Kidney (tissue), 14 donors: Measurements from ENCODE around the gene RFTN2. TPM values are rescaled to one million over a fixed set of nuclear protein-coding genes. Genes with fewer than 3 reads are reported as not detected.

ENCODE experiments used
- DNase-seq, 5 donors: peaks; one replicate each; pipeline ENCODE4 v3.0.0-alpha.2; 2013 to 2020
- FAIRE-seq: peaks from 2 replicates; lab custom pipeline; 2012; peaks lifted over from hg19 to GRCh38; lab: Jason Lieb, UNC
- H3K27ac ChIP-seq, 2 donors: one replicate each; pipeline ENCODE4 v1.7.0; 2013; ENCODE audit warnings: low read depth in 2 of 2, low read length in 2 of 2, inconsistent platforms in 1 of 2
- H3K27me3 ChIP-seq: one replicate; pipeline ENCODE4 v1.7.1; 2013; ENCODE audit warnings: low read length, inconsistent platforms; ENCODE audit not compliant: control insufficient read depth, insufficient read depth
- H3K36me3 ChIP-seq, 3 donors: one replicate each; pipeline versions ENCODE4 v1.7.0 to v1.7.1; 2013; ENCODE audit warnings: low read length in 3 of 3, control low read depth in 1 of 3, inconsistent platforms in 1 of 3; ENCODE audit not compliant: insufficient read depth in 3 of 3, control insufficient read depth in 2 of 3
- H3K4me1 ChIP-seq, 3 donors: one replicate each; pipeline versions ENCODE4 v1.7.0 to v1.7.1; 2013; ENCODE audit warnings: low read length in 3 of 3, inconsistent platforms in 1 of 3, low read depth in 1 of 3; ENCODE audit not compliant: control insufficient read depth in 2 of 3, insufficient read depth in 2 of 3
- H3K4me3 ChIP-seq, 3 donors: one replicate each; pipeline versions ENCODE4 v1.7.0 to v1.8.1; 2013; ENCODE audit warnings: low read length in 3 of 3, control low read depth in 1 of 3, inconsistent platforms in 1 of 3
- H3K9ac ChIP-seq, 3 donors: one replicate each; pipeline versions ENCODE4 v1.7.0 to v1.7.1; 2013; ENCODE audit warnings: low read length in 3 of 3, control low read depth in 1 of 3, inconsistent platforms in 1 of 3
- H3K9me3 ChIP-seq, 3 donors: one replicate each; pipeline versions ENCODE4 v1.7.0 to v1.7.1; 2013; ENCODE audit warnings: low read length in 3 of 3, control low read depth in 1 of 3, inconsistent platforms in 1 of 3; ENCODE audit not compliant: control insufficient read depth in 2 of 3, insufficient read depth in 1 of 3
- CTCF ChIP-seq: IDR thresholded peaks from 3 replicates; pipeline ENCODE4 v1.5.1; 2012; ENCODE audit warnings: mild to moderate bottlenecking, moderate library complexity, borderline replicate concordance; ENCODE audit not compliant: insufficient read depth; ENCODE audit errors: extremely low read depth
- intact Hi-C: fragments of 100-400 bp; cut with DNase I; formaldehyde crosslinking; loops from one replicate; pipeline ENCODE4 v1.11.1; 2022
- polyA plus RNA-seq: library from polyadenylated mRNA; stranded (reverse); fragments of 350-450 nt; fragmentation: Illumina TruSeq; extraction: RNeasy Lipid Tissue Mini Kit (QIAGEN cat#74804); gene quantifications from one replicate; pipeline ENCODE4 v1.2.3, GENCODE V29; 2014; ENCODE audit warnings: low read depth, low replicate concordance; ENCODE audit not compliant: insufficient read depth
- total RNA-seq: library from RNA; stranded (reverse); fragmentation: NEBNext Ultra II Directional; extraction: Animal tissue kit (Norgen Biotek cat#: 25700); gene quantifications from one replicate; pipeline ENCODE4 v1.2.1, GENCODE V29; 2021
- donor health status: control.
- donor health status: control.
- donor health status: control.
- donor health status: control.
- donor health status: control.
- donor health status: DM: yes; HTN: yes; CAD: no.
- donor health status: Normal renal cell carcinoma (clear cell type).

Gene RFTN2
- total and polyA plus RNA-seq, 2 donors from 2014 or later, result 1.4 to 4.0 TPM

- Histone ChIP-seq H3K27ac (no peak overlapping the region), H3K27me3 (no peaks in the 10 kb centered on the region), H3K4me1 (no peaks in the 10 kb centered on the region), H3K9me3 (no peaks in the 10 kb centered on the region), H3K9ac (no peak overlapping the region), H3K4me3 (no peak overlapping the region), H3K36me3 (no peaks in the 10 kb centered on the region)
- no peak for TF ChIP-seq CTCF
- DNase-seq, result no peak
- intact Hi-C loops, result no loop called here
- FAIRE-seq, result no peak
Measured at GRCh38 chr2:197614532-197614931, 60.9 kb downstream of the RFTN2 start.

- H3K4me1 ChIP-seq, result no peaks in the 10 kb centered on the region
- no peaks in the 10 kb centered on the region for H3K9me3 ChIP-seq
- TF ChIP-seq CTCF, result no peak
- FAIRE-seq (no peak), DNase-seq (peak in 2 of 5 donors; percentile 58 to 62)
- H3K27me3 ChIP-seq, result no peaks in the 10 kb centered on the region
- H3K36me3 ChIP-seq, result no peaks in the 10 kb centered on the region
- no peak overlapping the region for H3K27ac ChIP-seq
- H3K9ac ChIP-seq, result no peak overlapping the region
- intact Hi-C loops, result no loop called here
- H3K4me3 ChIP-seq, result no peak overlapping the region
Measured at GRCh38 chr2:197613509-197613987, 61.8 kb downstream of the RFTN2 start.

GRCh38 chr2:197606180-197606579, 69.2 kb downstream of the RFTN2 start:
- no peak overlapping the region for H3K4me3 ChIP-seq
- H3K27me3 ChIP-seq, result no peaks in the 10 kb centered on the region
- no peak for TF ChIP-seq CTCF
- no peaks in the 10 kb centered on the region for H3K36me3 ChIP-seq
- no peak overlapping the region for H3K9ac ChIP-seq
- FAIRE-seq, result no peak
- intact Hi-C loops, result no loop called here
- DNase-seq, result no peak
- H3K9me3 ChIP-seq, result no peaks in the 10 kb centered on the region
- H3K27ac ChIP-seq, result no peak overlapping the region
- no peaks in the 10 kb centered on the region for H3K4me1 ChIP-seq
